ENCODE results near the gene AATK.
A peak's percentile ranks its signal among the peaks of the same experiment; 100 is the strongest.

AATK gene

DNA sequence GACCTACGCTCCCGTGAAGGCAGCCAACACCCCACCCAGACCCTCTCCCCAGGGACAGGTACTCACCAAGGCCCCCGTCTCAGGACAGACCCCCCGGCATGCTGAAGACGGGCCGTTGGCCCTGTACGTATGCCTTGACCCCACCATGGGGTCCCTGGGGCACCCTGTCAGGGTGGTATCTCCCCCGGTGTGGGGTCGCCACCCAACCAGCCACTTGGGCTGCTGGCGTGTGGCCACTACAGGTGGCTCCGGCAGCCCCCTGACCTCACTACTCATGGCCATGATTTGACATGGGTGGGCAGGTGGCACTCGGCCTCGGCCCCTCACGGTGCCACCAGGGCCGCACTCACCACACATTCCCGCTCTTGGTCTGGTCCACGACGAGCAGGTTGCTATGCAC lies 41.6 kb downstream of the AATK start:
- DNase-seq, result no peak

DNA sequence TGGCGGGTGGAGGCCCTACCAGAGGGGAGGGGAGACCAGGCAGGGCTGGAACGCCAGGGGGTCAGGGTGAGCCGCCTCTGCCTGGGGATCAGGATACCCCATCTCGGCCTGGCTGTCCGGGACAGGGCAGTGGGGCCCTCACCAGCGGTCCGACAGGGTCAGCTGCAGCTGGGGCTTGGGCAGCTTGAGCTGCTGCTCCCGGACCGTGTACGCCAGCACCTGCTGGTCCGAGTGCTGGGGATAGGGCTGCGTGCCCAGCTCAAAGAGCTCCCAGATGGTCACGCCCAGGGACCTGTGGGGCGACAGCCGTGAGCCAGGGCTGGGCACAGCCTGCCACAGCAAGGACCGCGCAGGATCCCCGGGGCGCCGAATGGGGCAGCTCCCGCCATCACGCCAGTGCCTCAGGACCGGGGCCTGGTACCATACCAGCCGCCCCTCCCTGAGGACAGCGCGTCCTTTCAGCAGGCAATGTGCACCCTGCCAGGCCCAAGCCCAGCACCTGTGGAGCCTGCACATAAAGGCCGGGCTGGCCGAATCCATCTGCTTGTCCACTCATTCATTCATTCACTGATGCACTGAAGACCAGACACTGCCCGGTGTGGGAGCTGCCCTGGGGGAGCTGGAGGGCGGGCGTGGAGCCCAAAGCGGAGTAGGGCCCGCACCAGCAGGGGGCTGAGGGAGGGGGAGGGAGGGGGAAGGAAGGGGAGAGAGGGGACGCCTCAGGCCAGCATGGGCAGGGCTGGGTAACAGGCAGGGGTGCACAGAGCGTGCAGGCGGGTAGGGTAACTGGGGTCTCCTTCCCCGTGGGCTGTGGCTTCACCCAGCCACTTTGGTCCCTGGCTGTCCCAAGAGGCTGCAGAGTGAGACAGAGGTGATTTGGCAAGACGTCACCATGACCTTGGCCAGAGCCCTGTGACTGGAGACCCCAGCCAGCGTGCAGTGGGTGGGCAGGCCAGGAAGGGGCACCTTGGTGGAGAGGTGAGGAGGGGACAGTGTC lies 42.7 kb downstream of the AATK start:
- no peak for DNase-seq

DNA sequence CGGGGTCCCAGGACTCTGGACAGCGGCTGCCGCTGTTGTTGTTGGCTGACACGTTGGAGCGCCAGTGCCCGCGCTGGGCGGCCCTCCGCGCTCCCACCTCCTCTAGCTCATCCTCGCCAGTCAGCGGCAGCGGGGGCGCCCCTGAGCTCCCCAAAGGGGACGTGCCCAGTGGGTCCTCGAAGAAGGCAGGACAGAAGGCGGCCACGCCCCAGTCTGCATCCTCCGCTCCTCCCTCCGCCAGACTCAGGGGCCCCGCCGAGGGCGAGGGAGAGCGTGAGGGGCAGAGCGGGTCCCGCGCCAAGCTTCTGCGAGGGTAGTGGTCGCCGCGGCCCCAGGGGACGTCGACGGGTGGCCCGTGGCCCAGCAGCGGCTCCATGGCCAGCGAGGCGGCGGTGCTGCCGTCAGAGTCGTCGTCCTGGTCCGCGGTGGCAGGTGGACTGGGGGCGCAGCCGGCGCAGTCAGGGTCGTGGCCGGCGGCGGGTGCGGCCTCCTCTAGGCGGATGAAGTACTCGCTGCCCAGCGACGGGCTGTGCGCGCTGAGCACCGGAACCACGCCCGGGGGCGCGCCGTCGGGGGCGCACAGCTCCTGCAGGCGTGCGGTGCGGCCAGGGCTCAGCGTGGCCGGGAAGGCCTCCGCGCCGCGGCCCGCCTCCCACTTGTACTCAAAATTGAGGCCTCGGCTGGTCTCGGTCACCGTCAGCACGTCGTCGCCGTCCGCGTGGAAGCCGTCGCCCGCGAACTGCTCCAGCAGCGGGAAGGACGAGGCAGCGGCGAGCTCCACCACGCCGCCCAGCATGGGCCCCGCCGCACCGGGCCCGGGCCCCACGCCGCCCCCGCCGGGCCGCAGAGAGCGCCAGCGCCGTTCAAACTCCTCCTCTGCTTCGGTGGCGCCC lies 43.9 kb downstream of the AATK start:
- DNase-seq, result no peak

- no peak for DNase-seq
Observed at GRCh38 chr17:81120695-81121621, 45.1 kb downstream of the AATK start.

- DNase-seq, result no peak
Observed at GRCh38 chr17:81120149-81120484, 45.9 kb downstream of the AATK start.

GRCh38 chr17:81119223-81120148 lies 46.5 kb downstream of the AATK start:
- DNase-seq, result peak; percentile 81

DNA sequence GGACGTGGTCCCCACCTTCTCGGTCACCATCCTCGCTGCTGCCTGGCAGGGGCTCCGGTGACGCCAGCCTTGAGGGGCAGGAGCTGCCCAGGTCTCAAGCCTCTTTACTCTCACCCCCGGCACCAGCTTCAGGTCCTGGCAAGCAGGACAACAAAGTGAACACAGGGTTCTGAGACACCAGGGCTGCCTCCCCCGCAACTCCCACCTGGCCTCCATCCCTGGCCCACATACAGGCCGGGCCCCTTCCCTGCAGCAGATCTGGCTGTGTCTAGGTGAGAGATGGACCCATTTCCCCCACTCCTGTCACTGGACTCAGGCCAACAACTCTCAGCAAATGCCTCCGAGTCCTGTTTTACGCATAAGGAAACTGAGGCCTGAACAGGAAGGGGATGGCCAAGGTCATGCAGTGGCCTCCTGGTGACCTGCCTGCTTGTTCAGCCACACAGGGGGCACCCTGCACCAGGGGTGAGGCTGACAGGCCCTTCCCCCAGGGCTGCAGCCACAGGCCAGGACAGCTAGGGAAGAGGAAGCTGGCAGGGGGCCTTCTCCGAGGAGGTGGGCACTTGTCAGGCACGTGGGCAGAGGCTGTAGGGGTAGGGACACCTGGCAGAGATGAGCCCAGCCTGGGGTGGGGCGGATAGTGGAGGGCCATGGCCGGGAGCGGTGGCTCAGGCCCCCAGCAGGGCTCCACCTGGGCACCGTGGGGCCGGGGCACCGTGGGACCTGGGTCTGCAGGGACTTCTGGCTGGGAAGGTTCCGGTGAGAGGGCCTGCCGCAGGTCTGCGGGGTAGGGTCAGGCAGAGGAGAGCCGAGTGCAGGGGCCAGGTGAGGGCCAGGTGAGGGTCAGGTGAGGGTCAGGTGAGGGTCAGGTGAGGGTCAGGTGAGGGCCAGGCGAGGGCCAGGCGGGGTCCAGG lies 47.5 kb downstream of the AATK start:
- DNase-seq, result no peak

GRCh38 chr17:81117672-81118198 lies 48.3 kb downstream of the AATK start:
- DNase-seq, result no peak

GRCh38 chr17:81116704-81117103 lies 49.3 kb downstream of the AATK start:
- no peak for DNase-seq

DNA sequence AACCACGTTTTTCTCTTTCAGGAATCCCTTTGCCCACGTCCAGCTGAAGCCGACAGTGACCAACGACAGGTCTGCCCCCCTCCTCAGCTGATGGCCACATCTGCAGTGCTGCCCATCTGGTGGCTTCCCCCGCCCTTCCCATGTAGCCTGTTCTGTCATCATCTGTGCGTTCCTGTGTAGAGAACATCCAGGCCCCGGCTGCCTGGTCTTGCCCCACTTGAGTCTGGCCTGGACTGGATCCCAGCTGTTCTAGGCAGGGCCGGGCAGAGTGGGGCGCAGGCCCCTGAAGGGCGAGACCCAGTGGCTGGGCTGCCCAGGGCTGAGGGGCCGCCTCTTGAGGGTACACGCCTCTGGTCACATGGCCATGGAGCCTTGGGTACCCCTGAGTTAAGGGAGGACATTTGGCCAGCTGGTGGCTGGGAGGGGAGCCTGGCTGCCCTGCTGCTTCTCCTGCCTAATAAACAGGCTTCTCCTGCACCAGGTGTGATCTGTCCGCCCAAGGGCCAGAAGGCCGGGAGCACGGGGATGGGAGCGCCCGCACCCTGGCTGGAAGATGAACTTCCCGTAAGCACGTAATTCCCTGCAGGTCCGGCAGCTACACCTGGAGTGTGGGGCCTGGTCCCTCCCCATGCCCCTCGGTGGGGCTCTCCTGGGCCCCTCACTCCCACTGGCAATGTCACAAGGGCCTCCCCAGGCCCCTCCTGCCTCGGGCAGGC lies 50.1 kb downstream of the AATK start:
- no peak for DNase-seq

DNA sequence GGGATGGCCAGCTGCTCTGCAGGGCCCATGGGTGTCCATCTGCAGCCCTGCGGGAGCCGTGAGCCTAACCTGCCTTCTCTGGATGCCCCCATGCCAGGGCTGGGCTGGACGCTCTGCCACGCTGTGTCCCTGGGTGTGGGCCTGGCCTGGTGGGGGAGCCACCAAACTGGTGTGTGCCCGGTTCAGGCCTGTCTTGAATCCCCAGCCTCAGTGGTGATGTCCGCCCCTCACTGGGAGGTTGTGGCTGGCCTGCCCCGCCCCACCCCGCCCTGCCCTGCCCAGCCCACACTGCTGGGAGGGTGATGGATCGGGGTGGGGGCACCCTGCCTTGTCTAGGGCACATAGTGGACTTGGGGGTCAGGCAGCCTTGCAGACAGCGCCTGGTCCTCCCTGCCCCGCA lies 50.8 kb downstream of the AATK start:
- no peak for DNase-seq

GRCh38 chr17:81114351-81115093 lies 51.5 kb downstream of the AATK start:
- DNase-seq, result no peak

DNA sequence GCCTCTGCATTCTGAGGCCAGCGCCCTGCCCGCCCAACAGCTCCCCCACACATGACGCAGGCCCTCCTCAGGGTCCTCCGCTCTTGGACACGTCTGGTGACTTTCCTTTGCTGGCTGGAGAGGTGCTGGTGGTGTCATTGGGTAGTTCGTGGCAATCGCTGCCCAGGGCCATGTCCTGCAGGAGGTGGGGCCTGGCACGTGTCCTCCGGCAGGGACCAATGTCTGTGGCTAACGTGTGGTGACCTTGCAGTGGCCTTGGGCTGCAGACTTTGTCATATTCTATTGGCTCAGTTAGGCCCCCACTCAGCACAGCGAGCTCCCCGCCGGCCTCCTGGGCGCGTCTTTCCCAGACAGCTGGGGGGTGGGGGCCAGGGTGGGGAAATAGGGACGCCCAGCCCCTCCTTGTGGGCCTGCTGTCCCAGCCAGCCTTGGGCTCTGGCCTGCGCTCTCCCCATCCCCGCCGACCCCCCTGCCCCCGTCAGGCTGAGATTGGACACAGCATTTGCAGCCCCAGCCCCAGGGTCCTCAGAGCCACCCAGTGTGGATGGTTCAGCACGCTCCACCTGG lies 52.8 kb downstream of the AATK start:
- DNase-seq, result no peak

- DNase-seq, result no peak
Observed at GRCh38 chr17:81112450-81112849, 53.6 kb downstream of the AATK start.

DNA sequence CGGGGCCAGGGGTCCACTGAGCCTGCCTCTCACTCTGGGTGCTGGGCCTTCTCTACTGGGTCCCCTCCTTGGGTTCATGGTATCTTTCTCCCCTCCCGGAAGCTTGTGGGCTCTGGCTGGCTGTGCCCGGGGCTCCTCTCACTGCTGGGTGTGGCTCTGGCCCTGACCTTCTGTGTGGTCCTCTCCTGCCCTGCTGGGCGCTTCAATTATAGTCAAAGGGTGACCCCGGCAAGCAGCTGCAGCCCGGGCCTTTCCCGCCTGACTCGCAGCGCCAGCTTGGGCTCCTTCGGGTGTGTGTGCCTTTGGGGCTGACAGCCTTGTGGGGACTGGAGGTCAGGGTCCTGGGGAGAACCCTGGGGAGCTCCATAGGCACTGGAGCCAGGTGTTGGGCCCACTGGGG lies 55.0 kb downstream of the AATK start:
- DNase-seq, result no peak

- no peak for DNase-seq
Observed at GRCh38 chr17:81110488-81111040, 55.5 kb downstream of the AATK start.

DNA sequence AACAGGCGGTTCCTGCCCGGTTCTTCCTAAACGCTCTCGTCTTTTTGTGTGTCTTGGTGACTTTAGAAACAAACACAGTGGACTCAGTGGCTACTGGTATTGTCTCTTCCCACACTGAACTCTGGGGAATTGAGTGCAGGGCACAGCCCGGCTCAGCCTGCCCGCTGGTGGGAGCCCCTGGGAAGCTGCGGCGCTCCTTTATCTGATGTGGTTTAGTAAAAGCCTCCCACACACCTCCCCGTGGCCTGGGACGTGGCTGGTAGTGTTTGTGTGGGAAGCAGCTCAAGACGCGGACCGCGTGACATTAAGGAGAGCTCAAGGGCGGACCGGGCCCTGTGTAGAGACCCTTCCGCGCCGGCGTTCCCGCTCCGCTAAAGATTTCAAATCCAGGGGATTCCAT lies 56.1 kb downstream of the AATK start:
- DNase-seq, result no peak

DNA sequence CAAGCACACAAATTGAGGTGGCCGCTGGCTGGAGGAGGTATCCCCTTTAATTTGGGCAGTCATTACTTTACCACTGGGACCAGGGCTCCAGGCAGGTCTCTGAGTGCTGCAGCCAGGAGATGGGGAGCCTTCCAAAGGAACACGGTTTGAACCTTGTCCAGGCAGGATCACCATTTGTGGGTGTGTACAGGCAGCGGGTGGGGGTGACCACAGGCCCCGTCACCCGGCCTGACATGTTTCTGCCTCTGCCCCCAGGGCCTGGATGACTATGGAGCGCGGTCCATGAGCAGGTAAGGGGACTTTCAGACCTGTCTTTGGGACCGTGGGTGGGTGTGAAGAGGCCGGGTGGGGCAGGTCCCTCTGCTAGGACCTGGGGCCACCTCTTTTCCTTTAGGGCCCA lies 57.8 kb downstream of the AATK start:
- no peak for DNase-seq
